Sigmoid colon (tissue), 7 donors: ENCODE data around the gene ADK. TPM values are rescaled to one million over a fixed set of nuclear protein-coding genes. Genes with fewer than 3 reads are reported as not detected.

Source experiments
- DNase-seq: peaks from one replicate; pipeline ENCODE4 v3.0.0-alpha.2; 2019
- H3K27ac ChIP-seq, 4 donors: fragments of 200-600 bp; sonication (generic); one replicate each; pipeline ENCODE4 v1.5.1; 2016 to 2019; ENCODE audit warnings: mild to moderate bottlenecking in 1 of 4
- H3K27me3 ChIP-seq, 3 donors: fragments of 200-600 bp; sonication (generic); one replicate each; pipeline ENCODE4 v1.5.1; 2019; ENCODE audit warnings: mild to moderate bottlenecking in 1 of 3
- H3K36me3 ChIP-seq, 4 donors: fragments of 200-600 bp; sonication (generic); one replicate each; pipeline ENCODE4 v1.5.1; 2016 to 2019
- H3K4me1 ChIP-seq, 4 donors: fragments of 200-600 bp; sonication (generic); one replicate each; pipeline ENCODE4 v1.5.1; 2017 to 2019
- H3K4me3 ChIP-seq, 4 donors: fragments of 200-600 bp; sonication (generic); one replicate each; pipeline ENCODE4 v1.5.1; 2017 to 2019; ENCODE audit warnings: mild to moderate bottlenecking in 2 of 4, moderate library complexity in 1 of 4
- H3K9me3 ChIP-seq, 4 donors: fragments of 200-600 bp in 3 of 4; sonication (generic) in 3 of 4; one replicate each; pipeline versions ENCODE4 v1.5.1 to v1.6.1; 2013 to 2019
- CTCF ChIP-seq, 4 experiments: fragments of 450-650 bp in 3 of 4; fragments of 200-600 bp in 1 of 4; IDR thresholded peaks; one replicate each; pipeline ENCODE4 v1.5.1; 2016 to 2019; ENCODE audit warnings: antibody characterized with exemption in 4 of 4, mild to moderate bottlenecking in 3 of 4, moderate library complexity in 2 of 4
- EP300 ChIP-seq, 4 donors: sonication (generic); formaldehyde crosslinking; IDR thresholded peaks; one replicate each; pipeline ENCODE4 v1.6.1; 2017; ENCODE audit warnings: antibody characterized with exemption in 4 of 4
- POLR2A ChIP-seq, 2 donors: fragments of 450-650 bp; IDR thresholded peaks; one replicate each; pipeline ENCODE4 v1.6.1; 2016; ENCODE audit warnings: antibody characterized with exemption in 2 of 2, mild to moderate bottlenecking in 2 of 2, moderate library complexity in 2 of 2
- POLR2AphosphoS5 ChIP-seq, 4 donors: sonication (generic); formaldehyde crosslinking; IDR thresholded peaks; one replicate each; pipeline ENCODE4 v1.6.1; 2017; ENCODE audit warnings: antibody characterized with exemption in 4 of 4
- WGBS, 2 donors: extraction: QIAGEN DNeasy Blood & Tissue Kit; methylation state at CpG; one replicate each; pipeline ENCODE4 v1.1.7; 2013; 5-methylcytosine and 5-hydroxymethylcytosine counted together
- intact Hi-C: fragments of 100-400 bp; cut with DNase I; formaldehyde crosslinking; loops from one replicate; pipeline ENCODE4 v1.15.1; 2023
- polyA plus RNA-seq, 3 donors: library from polyadenylated mRNA; stranded (reverse); fragments of 200-250 nt; gene quantifications; one replicate each; pipeline ENCODE4 v1.2.3, GENCODE V29; 2013
- total RNA-seq, 4 donors: library from RNA; depleted of rRNA; stranded (reverse); fragments of >200 nt; gene quantifications; one replicate each; pipeline ENCODE4 v1.1.0, GENCODE V29; 2016
- donor health status: healthy with polysubstance abuse.
- donor health status: Bipolar disorder and iron deficiency.
- donor health status: healthy.

The ADK gene
- total and polyA plus RNA-seq, 7 donors: 15.2 to 31.3 (median 25.3) TPM

GRCh38 chr10:74310652-74311257, 159.7 kb downstream of the ADK start:
- Histone ChIP-seq H3K9me3 (no peaks in the 10 kb centered on the region), H3K36me3 (no peaks in the 10 kb centered on the region), H3K4me3 (no peak overlapping the region), H3K27ac (no peak overlapping the region), H3K4me1 (peaks cover 0 to 11% (median 3%) of the 10 kb centered on the region in 4 donors), H3K27me3 (no peaks in the 10 kb centered on the region)
- intact Hi-C loops: no loop called here
- no peak for DNase-seq
- TF ChIP-seq EP300 (IDR thresholded peaks at IDR 0.05) (no peak), POLR2A (IDR thresholded peaks at IDR 0.05) (no peak), POLR2AphosphoS5 (IDR thresholded peaks at IDR 0.05) (no peak), CTCF (IDR thresholded peaks at IDR 0.05) (no peak)
- 93 to 94% methylated on average over 2 of the region's 2 CpGs for WGBS, 2 donors

- Histone ChIP-seq H3K4me1 (no peaks in the 10 kb centered on the region), H3K36me3 (no peaks in the 10 kb centered on the region), H3K4me3 (peak overlapping the region in 2 of 4 donors; percentile 13 to 18), H3K27ac (no peak overlapping the region), H3K27me3 (no peaks in the 10 kb centered on the region), H3K9me3 (no peaks in the 10 kb centered on the region)
- no peak for DNase-seq
- no peak for TF ChIP-seq CTCF (IDR thresholded peaks at IDR 0.05)
- TF ChIP-seq POLR2A (IDR thresholded peaks at IDR 0.05): no peak
- TF ChIP-seq POLR2AphosphoS5 (IDR thresholded peaks at IDR 0.05): no peak
- TF ChIP-seq EP300 (IDR thresholded peaks at IDR 0.05): no peak
- intact Hi-C loops: no loop called here
- 82 to 87% methylated on average over 1 of the region's 1 CpG for WGBS, 2 donors
Measured at GRCh38 chr10:74314166-74314565, 163.1 kb downstream of the ADK start.

GRCh38 chr10:74320026-74320425, 169.0 kb downstream of the ADK start:
- no peaks in the 10 kb centered on the region for H3K4me1 ChIP-seq
- no peak overlapping the region for H3K4me3 ChIP-seq
- intact Hi-C loops: no loop called here
- DNase-seq: no peak
- TF ChIP-seq POLR2A (IDR thresholded peaks at IDR 0.05): no peak
- TF ChIP-seq POLR2AphosphoS5 (IDR thresholded peaks at IDR 0.05): no peak
- no peak for TF ChIP-seq EP300 (IDR thresholded peaks at IDR 0.05)
- no peak for TF ChIP-seq CTCF (IDR thresholded peaks at IDR 0.05)
- WGBS, 2 donors: 92 to 96% methylated on average over 1 of the region's 1 CpG
- H3K27ac ChIP-seq: no peak overlapping the region
- H3K27me3 ChIP-seq: no peaks in the 10 kb centered on the region
- no peaks in the 10 kb centered on the region for H3K36me3 ChIP-seq
- H3K9me3 ChIP-seq: no peaks in the 10 kb centered on the region

GRCh38 chr10:74320717-74321116, 169.7 kb downstream of the ADK start:
- Histone ChIP-seq H3K27me3 (no peaks in the 10 kb centered on the region), H3K36me3 (no peaks in the 10 kb centered on the region), H3K4me1 (no peaks in the 10 kb centered on the region), H3K4me3 (no peak overlapping the region), H3K27ac (no peak overlapping the region), H3K9me3 (no peaks in the 10 kb centered on the region)
- WGBS, 2 donors: 94 to 98% methylated on average over 4 of the region's 4 CpGs
- TF ChIP-seq EP300 (IDR thresholded peaks at IDR 0.05) (no peak), POLR2AphosphoS5 (IDR thresholded peaks at IDR 0.05) (no peak)
- DNase-seq: no peak
- intact Hi-C loops: no loop called here

GRCh38 chr10:74322141-74322540, 171.1 kb downstream of the ADK start:
- no peak for DNase-seq
- no peak overlapping the region for H3K4me3 ChIP-seq
- TF ChIP-seq POLR2AphosphoS5 (IDR thresholded peaks at IDR 0.05) (no peak), POLR2A (IDR thresholded peaks at IDR 0.05) (no peak), CTCF (IDR thresholded peaks at IDR 0.05) (no peak)
- H3K27me3 ChIP-seq: no peaks in the 10 kb centered on the region
- 89 to 93% methylated on average over 4 of the region's 4 CpGs for WGBS, 2 donors
- intact Hi-C loops: no loop called here
- no peak overlapping the region for H3K27ac ChIP-seq
- H3K36me3 ChIP-seq: no peaks in the 10 kb centered on the region
- peaks cover 0 to under 1% (median 0%) of the 10 kb centered on the region in 4 donors for H3K4me1 ChIP-seq
- no peaks in the 10 kb centered on the region for H3K9me3 ChIP-seq
